GM12874 (cell line): ENCODE results near the gene SNRNP70.
A peak's percentile ranks its signal among the peaks of the same experiment; 100 is the strongest.

Source experiments
- CTCF ChIP-seq: IDR thresholded peaks from 2 replicates; pipeline ENCODE4 v1.5.1; 2011; ENCODE audit warnings: low read depth, mild to moderate bottlenecking, control low read depth, low read length, moderate library complexity; ENCODE audit not compliant: insufficient read depth

SNRNP70 gene

DNA sequence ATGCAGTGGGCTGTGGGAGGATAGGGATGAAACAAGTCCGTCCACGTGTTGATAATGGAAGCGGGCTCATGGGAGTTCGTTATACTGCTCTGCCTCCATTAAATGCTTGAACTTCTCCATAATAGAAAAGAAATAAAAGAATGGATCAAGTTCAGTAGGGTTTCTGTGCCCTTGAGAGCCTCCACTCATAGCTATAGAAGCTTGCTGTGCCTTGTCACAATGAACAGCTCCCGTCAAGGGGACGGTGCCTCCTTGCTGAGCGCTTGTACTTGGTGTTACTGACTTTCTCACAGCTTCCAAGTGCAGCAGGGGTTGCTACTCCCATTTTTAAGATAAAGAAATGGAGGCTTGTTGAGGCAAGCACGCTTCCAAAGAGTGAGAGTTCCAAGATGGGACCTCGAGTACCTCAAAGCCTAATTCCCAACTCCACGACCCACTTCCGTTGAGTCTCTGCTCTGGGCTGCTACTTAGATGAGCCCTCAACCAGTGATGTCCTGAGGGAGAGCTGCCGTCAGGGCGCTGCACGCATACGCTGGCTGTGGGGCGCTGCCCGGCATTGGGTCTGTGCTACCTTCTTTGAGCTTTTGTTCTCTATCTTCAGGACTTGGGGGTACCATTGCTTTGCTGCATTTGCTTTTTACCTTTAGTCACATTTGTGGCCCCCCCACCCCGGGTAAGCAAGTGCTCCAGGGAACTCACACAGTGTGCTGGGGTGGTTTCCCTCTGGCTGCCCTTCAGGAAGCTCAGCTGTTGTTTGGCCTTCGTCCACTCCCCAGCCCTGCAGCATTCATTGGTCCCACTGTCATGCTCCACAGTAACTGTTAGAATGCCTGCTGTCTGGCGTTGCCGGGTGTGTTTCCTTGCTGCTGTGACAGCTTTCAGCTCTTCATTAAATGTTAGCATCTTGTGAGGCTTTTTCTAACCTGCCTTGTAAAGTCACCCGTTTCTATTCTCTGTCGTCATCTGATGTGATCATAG is 9.5 kb downstream of the SNRNP70 start:
- TF ChIP-seq CTCF = no peak

GRCh38 chr19:49097453-49098288 is 12.4 kb downstream of the SNRNP70 start:
- TF ChIP-seq CTCF = peak; percentile 98

DNA sequence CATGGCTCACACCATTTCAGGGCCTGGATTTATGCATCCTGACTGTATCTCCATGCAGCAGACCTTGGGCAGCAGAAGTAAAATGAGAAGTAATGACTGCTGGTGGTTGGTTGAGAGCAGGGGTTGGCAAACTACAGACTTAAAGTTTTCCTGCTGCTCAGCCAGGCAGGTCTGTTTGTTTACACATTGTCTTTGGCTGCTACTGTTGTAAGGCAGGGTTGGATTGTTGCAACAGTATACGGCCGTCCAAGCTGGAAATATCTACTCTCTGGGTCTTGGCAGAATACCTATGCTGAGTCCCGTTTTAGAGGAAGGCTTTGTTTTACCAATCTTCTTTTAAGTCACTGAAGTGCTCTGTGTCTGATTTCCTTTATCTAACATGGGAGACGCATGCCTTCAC is 13.5 kb downstream of the SNRNP70 start:
- TF ChIP-seq CTCF = no peak

- TF ChIP-seq CTCF = no peak
These were observed 15.9 kb downstream of the SNRNP70 start for GRCh38 chr19:49101160-49101559.

DNA sequence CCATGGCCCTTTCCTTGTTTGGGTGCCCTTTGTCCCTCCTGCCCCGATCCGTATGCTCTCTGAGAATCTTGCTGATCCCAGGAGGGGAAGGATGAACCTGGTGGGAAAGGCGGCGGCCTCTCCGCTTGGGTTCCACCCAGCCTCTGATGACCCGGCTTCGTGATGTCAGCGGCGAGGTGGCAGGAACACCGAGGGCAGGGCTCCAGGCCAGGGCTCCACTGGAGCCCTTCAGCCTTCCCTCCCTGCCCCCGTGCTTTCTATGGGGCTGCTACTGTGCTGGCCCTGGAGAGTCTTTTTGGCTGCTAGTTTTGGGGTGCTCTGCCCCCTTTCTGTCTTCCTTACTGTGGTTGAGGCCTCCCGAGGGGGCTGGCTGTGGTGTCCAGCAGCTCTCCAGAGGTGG is 17.1 kb downstream of the SNRNP70 start:
- no peak for TF ChIP-seq CTCF

DNA sequence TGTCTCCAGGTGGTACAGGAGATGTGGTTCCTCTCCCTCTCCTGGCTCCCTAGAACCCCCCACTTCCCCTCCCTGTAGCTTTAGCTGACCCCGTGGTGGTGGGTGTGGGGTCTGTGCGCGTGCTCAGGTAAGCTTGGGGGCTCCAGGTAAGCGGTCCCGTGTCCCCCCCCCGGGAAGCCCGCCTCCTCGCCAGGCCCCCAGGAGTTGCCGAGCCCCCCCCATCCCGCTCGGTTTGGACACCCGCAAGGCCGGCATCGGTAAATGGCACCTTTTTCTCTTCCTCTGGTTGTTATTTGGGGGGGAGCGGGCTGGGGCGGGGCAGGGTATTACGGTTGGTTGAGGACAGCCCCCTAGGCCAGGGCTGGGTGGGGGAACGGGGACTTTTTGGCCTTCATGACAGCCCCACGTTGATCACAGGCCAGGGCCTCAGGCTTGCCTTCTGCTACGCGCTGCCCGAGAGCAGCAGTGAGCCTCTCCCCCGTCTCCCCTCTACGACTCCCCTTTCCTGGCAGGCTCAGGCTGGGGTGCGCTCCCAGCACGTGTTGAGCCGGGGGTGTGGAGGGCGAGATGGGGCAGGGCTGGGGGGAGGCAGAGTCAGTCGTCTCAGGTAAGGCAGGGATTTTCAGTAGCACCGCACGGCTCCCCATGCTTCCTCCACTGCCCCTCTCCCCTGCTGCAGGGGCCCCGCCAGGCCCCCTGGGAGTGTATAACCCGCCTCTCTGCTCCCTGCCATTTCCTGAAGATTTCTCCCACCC is 18.3 kb downstream of the SNRNP70 start:
- no peak for TF ChIP-seq CTCF
